Sigmoid colon (tissue), 4 donors: ENCODE results near the gene ARRB1.

Experiments used
- CTCF ChIP-seq, 4 experiments: fragments of 450-650 bp in 3 of 4; fragments of 200-600 bp in 1 of 4; IDR thresholded peaks; one replicate each; pipeline ENCODE4 v1.5.1; 2016 to 2019; ENCODE audit warnings: antibody characterized with exemption in 4 of 4, mild to moderate bottlenecking in 3 of 4, moderate library complexity in 2 of 4
- POLR2AphosphoS5 ChIP-seq, 4 donors: sonication (generic); formaldehyde crosslinking; IDR thresholded peaks; one replicate each; pipeline ENCODE4 v1.6.1; 2017; ENCODE audit warnings: antibody characterized with exemption in 4 of 4

DNA sequence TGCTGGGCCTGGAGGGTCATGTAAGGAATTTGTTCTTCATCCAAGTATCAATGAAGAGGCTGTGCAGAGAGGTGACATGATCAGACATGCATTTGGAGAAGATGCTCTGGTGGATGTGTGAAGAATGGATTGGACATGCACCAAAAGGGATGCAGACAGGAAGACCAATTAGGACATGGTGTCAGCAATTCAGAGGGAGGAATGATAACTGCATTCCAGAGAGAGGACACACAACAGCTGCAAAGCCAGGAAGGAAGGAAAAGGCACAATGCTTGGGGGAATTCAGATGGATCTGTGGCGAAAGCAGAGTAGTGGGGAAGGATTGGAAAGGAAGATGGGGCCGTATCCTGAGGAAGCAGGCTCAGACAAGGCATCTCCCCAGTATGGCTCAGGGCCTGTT, 5.2 kb upstream of the ARRB1 start:
- TF ChIP-seq CTCF (IDR thresholded peaks at IDR 0.05), result no peak
- no peak for TF ChIP-seq POLR2AphosphoS5 (IDR thresholded peaks at IDR 0.05)
